GM03348 (cell line): ENCODE measurements around the gene LARGE2.

Source experiments
- DNase-seq: peaks from one replicate; pipeline ENCODE4 v3.0.0; 2012; ENCODE audit warnings: low spot score

Gene LARGE2

GRCh38 chr11:45917286-45917622 lies 5.2 kb upstream of the LARGE2 start:
- DNase-seq, result no peak

- peak; percentile 99 for DNase-seq
Measured at GRCh38 chr11:45917623-45918330, 4.7 kb upstream of the LARGE2 start, which contains the start of gene PEX16. Gene PEX16 (minus strand): TSS chr11:45917877. CDS start chr11:45917811, 66 bp downstream.

GRCh38 chr11:45918331-45918941 lies 4.0 kb upstream of the LARGE2 start:
- DNase-seq, result peak; percentile 96

GRCh38 chr11:45918962-45919675 lies 3.3 kb upstream of the LARGE2 start:
- DNase-seq, result no peak

GRCh38 chr11:45919806-45920530 lies 2.5 kb upstream of the LARGE2 start:
- DNase-seq, result no peak

- no peak for DNase-seq
Measured at GRCh38 chr11:45920531-45921477, 1.7 kb upstream of the LARGE2 start.

- DNase-seq, result no peak
Measured at GRCh38 chr11:45921561-45922424, 663 bp upstream of the LARGE2 start.

GRCh38 chr11:45924036-45924915 lies 1.8 kb downstream of the LARGE2 start:
- no peak for DNase-seq

GRCh38 chr11:45924927-45925326 lies 2.5 kb downstream of the LARGE2 start:
- no peak for DNase-seq

GRCh38 chr11:45925550-45925949 lies 3.1 kb downstream of the LARGE2 start:
- no peak for DNase-seq

GRCh38 chr11:45926001-45926401 lies 3.5 kb downstream of the LARGE2 start:
- DNase-seq, result no peak

- DNase-seq, result no peak
Measured at GRCh38 chr11:45926536-45927331, 4.3 kb downstream of the LARGE2 start.

GRCh38 chr11:45927332-45927683 lies 4.9 kb downstream of the LARGE2 start:
- DNase-seq, result no peak

GRCh38 chr11:45927684-45928413 lies 5.4 kb downstream of the LARGE2 start:
- no peak for DNase-seq

GRCh38 chr11:45928535-45929215 lies 6.2 kb downstream of the LARGE2 start:
- DNase-seq, result no peak

- DNase-seq, result no peak
Measured at GRCh38 chr11:45929486-45930030, 7.1 kb downstream of the LARGE2 start.
